PC-3 (cell line): ENCODE results near the gene CIITA.

ENCODE experiments used
- EZH2 ChIP-seq: fragments of 300-600 bp; sonication (generic); IDR thresholded peaks from one replicate; pipeline ENCODE4 v1.6.1; 2017; ENCODE audit warnings: antibody characterized with exemption, mild to moderate bottlenecking, low read length; ENCODE audit not compliant: unreplicated experiment
- EZH2phosphoT487 ChIP-seq: fragments of 300-600 bp; sonication (generic); IDR thresholded peaks from 2 replicates; pipeline ENCODE4 v1.6.1; 2018; ENCODE audit warnings: mild to moderate bottlenecking, antibody characterized with exemption, low read length, borderline replicate concordance
- TF ChIP-seq, protein P1 (sequence below): fragments of 300-600 bp; sonication (generic); conservative IDR thresholded peaks from 2 replicates; pipeline ENCODE4 v1.5.1; 2017; ENCODE audit warnings: antibody characterized with exemption, low read depth, mild to moderate bottlenecking, low read length

DNA sequence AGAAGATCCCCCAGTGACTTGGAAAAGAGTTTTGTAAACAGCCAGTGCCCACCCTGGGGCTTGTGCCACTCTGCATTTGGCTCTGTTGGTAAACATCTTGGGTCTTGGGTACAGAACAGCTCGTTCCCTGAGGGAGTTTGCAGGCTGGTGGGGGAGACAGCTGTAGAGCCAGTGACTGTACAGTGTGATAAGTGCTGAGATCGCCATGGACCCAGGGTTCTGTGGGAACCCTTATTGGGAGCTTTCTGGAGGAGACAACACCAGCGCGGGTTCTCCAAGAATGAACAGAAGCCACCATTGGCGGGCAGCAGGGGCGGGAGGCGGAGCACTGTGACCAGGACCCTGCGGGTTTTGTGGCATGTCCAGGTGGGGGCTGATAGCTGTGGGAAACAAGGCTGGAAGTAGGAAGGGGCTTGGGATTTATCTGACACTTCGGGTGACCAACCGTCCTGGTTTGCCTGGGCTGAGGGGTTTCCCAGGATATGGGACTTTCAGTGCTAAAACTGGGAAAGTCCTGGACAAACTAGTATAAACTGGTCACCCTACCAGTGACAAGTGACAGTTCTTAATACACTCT lies 70.3 kb downstream of the CIITA start:
- no peak for TF ChIP-seq EZH2phosphoT487
- TF ChIP-seq, protein P1, sequence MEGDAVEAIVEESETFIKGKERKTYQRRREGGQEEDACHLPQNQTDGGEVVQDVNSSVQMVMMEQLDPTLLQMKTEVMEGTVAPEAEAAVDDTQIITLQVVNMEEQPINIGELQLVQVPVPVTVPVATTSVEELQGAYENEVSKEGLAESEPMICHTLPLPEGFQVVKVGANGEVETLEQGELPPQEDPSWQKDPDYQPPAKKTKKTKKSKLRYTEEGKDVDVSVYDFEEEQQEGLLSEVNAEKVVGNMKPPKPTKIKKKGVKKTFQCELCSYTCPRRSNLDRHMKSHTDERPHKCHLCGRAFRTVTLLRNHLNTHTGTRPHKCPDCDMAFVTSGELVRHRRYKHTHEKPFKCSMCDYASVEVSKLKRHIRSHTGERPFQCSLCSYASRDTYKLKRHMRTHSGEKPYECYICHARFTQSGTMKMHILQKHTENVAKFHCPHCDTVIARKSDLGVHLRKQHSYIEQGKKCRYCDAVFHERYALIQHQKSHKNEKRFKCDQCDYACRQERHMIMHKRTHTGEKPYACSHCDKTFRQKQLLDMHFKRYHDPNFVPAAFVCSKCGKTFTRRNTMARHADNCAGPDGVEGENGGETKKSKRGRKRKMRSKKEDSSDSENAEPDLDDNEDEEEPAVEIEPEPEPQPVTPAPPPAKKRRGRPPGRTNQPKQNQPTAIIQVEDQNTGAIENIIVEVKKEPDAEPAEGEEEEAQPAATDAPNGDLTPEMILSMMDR = no peak
- TF ChIP-seq EZH2 = no peak
